H9 (cell line): ENCODE measurements around the gene POMZP3. TPM values are rescaled to one million over a fixed set of nuclear protein-coding genes. Genes with fewer than 3 reads are reported as not detected.
"Not testable (repeated sequence)": the region's sequence is repeated elsewhere in the genome, so short reads cannot be mapped to it uniquely, and the experiment has no call there.

ENCODE experiments used
- DNase-seq: peaks from one replicate; pipeline ENCODE4 v3.0.0-alpha.2; 2017
- H2AFZ ChIP-seq: one replicate; pipeline ENCODE4 v1.6.1; 2013; ENCODE audit warnings: mild to moderate bottlenecking, low read length, control low read depth, moderate library complexity
- H2AK5ac ChIP-seq: 2 replicates; pipeline ENCODE4 v1.6.1; 2013; ENCODE audit warnings: low read length, control low read depth, mixed read lengths; ENCODE audit not compliant: insufficient read length
- H2BK120ac ChIP-seq: one replicate; pipeline ENCODE4 v1.6.1; 2013; ENCODE audit warnings: low read depth, mild to moderate bottlenecking, low read length, control low read depth, inconsistent platforms; ENCODE audit not compliant: poor library complexity, severe bottlenecking
- H2BK12ac ChIP-seq: 2 replicates; pipeline ENCODE4 v1.6.1; 2013; ENCODE audit warnings: low read length, control low read depth, mixed read lengths, low read depth; ENCODE audit not compliant: insufficient read length
- H2BK15ac ChIP-seq: 2 replicates; pipeline ENCODE4 v1.6.1; 2013; ENCODE audit warnings: low read depth, low read length, control low read depth
- H2BK20ac ChIP-seq: one replicate; pipeline ENCODE4 v1.6.1; 2013; ENCODE audit warnings: low read depth, mild to moderate bottlenecking, low read length, control low read depth, inconsistent platforms; ENCODE audit not compliant: poor library complexity, severe bottlenecking
- H2BK5ac ChIP-seq: 2 replicates; pipeline ENCODE4 v1.6.1; 2013; ENCODE audit warnings: low read length, control low read depth, mixed read lengths; ENCODE audit not compliant: insufficient read length
- H3K14ac ChIP-seq: 2 replicates; pipeline ENCODE4 v1.6.1; 2013; ENCODE audit warnings: low read length, control low read depth; ENCODE audit not compliant: insufficient read depth
- H3K18ac ChIP-seq: 2 replicates; pipeline ENCODE4 v1.6.1; 2013; ENCODE audit warnings: low read depth, mild to moderate bottlenecking, mixed read lengths, low read length, control low read depth; ENCODE audit not compliant: insufficient read length
- H3K23ac ChIP-seq: 2 replicates; pipeline ENCODE4 v1.6.1; 2013; ENCODE audit warnings: low read length, control low read depth, mixed read lengths, low read depth; ENCODE audit not compliant: insufficient read length
- H3K23me2 ChIP-seq: 2 replicates; pipeline ENCODE4 v1.6.1; 2013; ENCODE audit warnings: low read depth, mild to moderate bottlenecking, mixed read lengths, low read length, control low read depth; ENCODE audit not compliant: insufficient read length, poor library complexity, severe bottlenecking
- H3K27ac ChIP-seq: 2 replicates; pipeline ENCODE4 v1.5.1; 2013; ENCODE audit warnings: low read length, control low read depth, mixed read lengths, low read depth; ENCODE audit not compliant: insufficient read length
- H3K27me3 ChIP-seq: 2 replicates; pipeline ENCODE4 v1.6.1; 2013; ENCODE audit warnings: low read length, control low read depth, inconsistent platforms; ENCODE audit not compliant: insufficient read depth
- H3K4ac ChIP-seq: 2 replicates; pipeline ENCODE4 v1.6.1; 2013; ENCODE audit warnings: low read depth, mild to moderate bottlenecking, control low read depth, inconsistent platforms, low read length, moderate library complexity
- H3K4me1 ChIP-seq: 2 replicates; pipeline ENCODE4 v1.6.1; 2013; ENCODE audit warnings: low read length, control low read depth, inconsistent platforms; ENCODE audit not compliant: insufficient read depth
- H3K4me2 ChIP-seq: 2 replicates; pipeline ENCODE4 v1.6.1; 2013; ENCODE audit warnings: low read length, control low read depth, mixed read lengths; ENCODE audit not compliant: insufficient read length, insufficient read depth
- H3K56ac ChIP-seq: 2 replicates; pipeline ENCODE4 v1.6.1; 2013; ENCODE audit warnings: low read depth, mild to moderate bottlenecking, mixed read lengths, low read length, control low read depth; ENCODE audit not compliant: insufficient read length
- H3K79me1 ChIP-seq: 2 replicates; pipeline ENCODE4 v1.6.1; 2013; ENCODE audit warnings: low read depth, mild to moderate bottlenecking, moderate library complexity, low read length, control low read depth, inconsistent platforms; ENCODE audit not compliant: insufficient read depth, poor library complexity, severe bottlenecking
- H3K79me2 ChIP-seq: 2 replicates; pipeline ENCODE4 v1.6.1; 2013; ENCODE audit warnings: low read length, control low read depth, inconsistent platforms; ENCODE audit not compliant: insufficient read depth
- H3K9ac ChIP-seq: 2 replicates; pipeline ENCODE4 v1.6.1; 2013; ENCODE audit warnings: low read length, control low read depth, mixed read lengths; ENCODE audit not compliant: insufficient read length; ENCODE audit errors: extremely low read depth
- H3K9me3 ChIP-seq: one replicate; pipeline ENCODE4 v1.6.1; 2013; ENCODE audit warnings: low read depth, low read length, inconsistent platforms; ENCODE audit not compliant: control insufficient read depth
- H3T11ph ChIP-seq: one replicate; pipeline ENCODE4 v1.6.1; 2013; ENCODE audit warnings: mild to moderate bottlenecking, low read length, control low read depth, inconsistent platforms
- H4K20me1 ChIP-seq: one replicate; pipeline ENCODE4 v1.6.1; 2013; ENCODE audit not compliant: control insufficient read depth, insufficient read length, insufficient read depth
- H4K5ac ChIP-seq: 2 replicates; pipeline ENCODE4 v1.6.1; 2013; ENCODE audit warnings: low read depth, mild to moderate bottlenecking, mixed read lengths, low read length, control low read depth; ENCODE audit not compliant: insufficient read length
- H4K8ac ChIP-seq: replicated peaks from 2 replicates; pipeline ENCODE4 v1.6.1; 2013; ENCODE audit warnings: low read length, control low read depth, mixed read lengths, low read depth; ENCODE audit not compliant: insufficient read length
- H4K91ac ChIP-seq: 2 replicates; pipeline ENCODE4 v1.6.1; 2013; ENCODE audit warnings: low read depth, mild to moderate bottlenecking, moderate library complexity, mixed read lengths, low read length, control low read depth; ENCODE audit not compliant: insufficient read length
- H3K27ac Mint-ChIP-seq, 3 experiments: 2 replicates in 2 of 3; 3 replicates in 1 of 3; pipeline ENCODE4 v1.8.0; 2020 to 2021; ENCODE audit warnings: mixed read lengths in 3 of 3, mild to moderate bottlenecking in 1 of 3, moderate library complexity in 1 of 3
- H3K27me3 Mint-ChIP-seq: 2 replicates; pipeline ENCODE4 v1.8.0; 2021; ENCODE audit warnings: low read depth, mild to moderate bottlenecking, moderate library complexity, mixed read lengths
- H3K36me3 Mint-ChIP-seq, 3 experiments: 2 replicates in 2 of 3; 3 replicates in 1 of 3; pipeline ENCODE4 v1.8.0; 2020 to 2021; ENCODE audit warnings: low read depth in 3 of 3, mixed read lengths in 3 of 3; ENCODE audit not compliant: insufficient read depth in 1 of 3
- H3K4me1 Mint-ChIP-seq, 2 experiments: 2 replicates each; pipeline ENCODE4 v1.8.0; 2020; ENCODE audit warnings: mixed read lengths in 2 of 2
- H3K4me3 Mint-ChIP-seq, 2 experiments: 2 replicates in 1 of 2; 3 replicates in 1 of 2; pipeline ENCODE4 v1.8.0; 2020 to 2021; ENCODE audit warnings: mild to moderate bottlenecking in 2 of 2, mixed read lengths in 2 of 2, moderate library complexity in 1 of 2
- H3K9me3 Mint-ChIP-seq, 2 experiments: 2 replicates in 1 of 2; 3 replicates in 1 of 2; pipeline ENCODE4 v1.8.0; 2020; ENCODE audit warnings: mild to moderate bottlenecking in 2 of 2, mixed read lengths in 2 of 2, moderate library complexity in 1 of 2
- WGBS: extraction: QIAGEN DNeasy Blood & Tissue Kit; methylation state at CpG from one replicate; pipeline ENCODE4 v1.1.7; 2013; ENCODE audit warnings: missing lambda C conversion rate, low lambda C conversion rate, mixed read lengths; ENCODE audit not compliant: insufficient read length; ENCODE audit errors: extremely low coverage; 5-methylcytosine and 5-hydroxymethylcytosine counted together
- total RNA-seq: library from RNA; stranded (reverse); gene quantifications from 2 replicates; pipeline ENCODE4 v1.2.1, GENCODE V29; 2021

The POMZP3 gene
- total RNA-seq, 1 experiment from 2014 or later = 8.5 TPM

DNA sequence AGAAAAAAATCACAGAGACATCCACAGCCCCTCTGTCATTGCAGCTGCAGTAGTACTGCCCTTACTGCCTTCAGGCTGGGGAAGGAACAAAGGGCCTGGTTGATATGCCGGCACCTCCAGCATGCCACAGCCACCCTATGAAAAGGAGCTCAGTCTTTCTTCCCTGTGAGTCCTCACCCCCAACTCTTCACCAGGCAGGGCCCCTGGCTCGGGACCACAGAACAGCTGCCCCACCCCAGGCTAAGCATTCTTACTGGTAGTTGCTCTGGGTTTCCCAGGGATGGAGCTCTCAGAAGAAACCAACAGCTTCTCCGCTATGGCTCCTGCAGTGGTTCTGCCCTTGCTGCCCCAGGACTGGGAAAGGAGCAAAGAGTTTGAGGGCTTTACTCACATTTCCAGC lies 36.0 kb downstream of the POMZP3 start:
- not testable (repeated sequence) for H3K36me3 Mint-ChIP-seq, H3K79me1 ChIP-seq, H3K27me3 ChIP-seq, H3K9ac ChIP-seq, H3T11ph ChIP-seq, H3K27ac Mint-ChIP-seq, H2BK15ac ChIP-seq, H2BK20ac ChIP-seq, H4K8ac ChIP-seq, DNase-seq, H4K91ac ChIP-seq, H4K5ac ChIP-seq, H3K23me2 ChIP-seq, H3K27me3 Mint-ChIP-seq, H3K9me3 ChIP-seq, H2BK12ac ChIP-seq, H3K4ac ChIP-seq, H3K4me2 ChIP-seq, H3K27ac ChIP-seq, H3K4me1 Mint-ChIP-seq, H3K79me2 ChIP-seq, H3K4me1 ChIP-seq, H3K14ac ChIP-seq, H2AFZ ChIP-seq, H2BK120ac ChIP-seq, H4K20me1 ChIP-seq, H3K18ac ChIP-seq, H3K23ac ChIP-seq, H3K9me3 Mint-ChIP-seq, H2AK5ac ChIP-seq, H3K56ac ChIP-seq, H2BK5ac ChIP-seq, H3K4me3 Mint-ChIP-seq
- no CpG with 5 or more reads among the region's 3 CpGs for WGBS

GRCh38 chr7:76588586-76588985 lies 38.5 kb downstream of the POMZP3 start:
- H3K4me2 ChIP-seq, H4K20me1 ChIP-seq, H2AK5ac ChIP-seq, DNase-seq, H4K8ac ChIP-seq, H3K9ac ChIP-seq, H3K27me3 Mint-ChIP-seq, H3K9me3 ChIP-seq, H2BK20ac ChIP-seq, H3K9me3 Mint-ChIP-seq, H3K4ac ChIP-seq, H3K4me3 Mint-ChIP-seq, H3K27ac ChIP-seq, H3K18ac ChIP-seq, H2AFZ ChIP-seq, H3K36me3 Mint-ChIP-seq, H3K27me3 ChIP-seq, H3K4me1 ChIP-seq, H3K23ac ChIP-seq, H4K5ac ChIP-seq, H3T11ph ChIP-seq, H2BK120ac ChIP-seq, H3K4me1 Mint-ChIP-seq, H3K14ac ChIP-seq, H3K23me2 ChIP-seq, H3K56ac ChIP-seq, H3K27ac Mint-ChIP-seq, H4K91ac ChIP-seq, H2BK5ac ChIP-seq, H3K79me1 ChIP-seq, H2BK12ac ChIP-seq, H2BK15ac ChIP-seq, H3K79me2 ChIP-seq: not testable (repeated sequence)
- WGBS = no CpG with 5 or more reads among the region's 1 CpG
